HG02678 (cell line): ENCODE results near the gene DNAH8.
A peak's percentile ranks its signal among the peaks of the same experiment; 100 is the strongest.

Experiments
- ATAC-seq: cut with Tn5 transposase; IDR thresholded peaks from one replicate; pipeline ENCODE4 v1.9.1; 2021; ENCODE audit warnings: mild to moderate bottlenecking, moderate library complexity; ENCODE audit not compliant: unreplicated experiment

DNAH8 gene

GRCh38 chr6:38701551-38701950, 13.6 kb upstream of the DNAH8 start:
- no peak for ATAC-seq

GRCh38 chr6:38702558-38703397, 12.3 kb upstream of the DNAH8 start, which contains the start of gene GLO1:
GLO1 (minus strand) TSS chr6:38703145; CDS start chr6:38703054, 91 bp downstream.
- peak; percentile 100 for ATAC-seq

- no peak for ATAC-seq
Observed at GRCh38 chr6:38703949-38704590, 11.0 kb upstream of the DNAH8 start.

- ATAC-seq: no peak
Observed at GRCh38 chr6:38705924-38706323, 9.2 kb upstream of the DNAH8 start.

GRCh38 chr6:38708496-38708895, 6.6 kb upstream of the DNAH8 start:
- no peak for ATAC-seq

- no peak for ATAC-seq
Observed at GRCh38 chr6:38713812-38714211, 1.3 kb upstream of the DNAH8 start.

- ATAC-seq: no peak
Observed at GRCh38 chr6:38714239-38715015, 684 bp upstream of the DNAH8 start.

GRCh38 chr6:38716825-38717224, 1.7 kb downstream of the DNAH8 start:
- ATAC-seq: no peak

- no peak for ATAC-seq
Observed at GRCh38 chr6:38719358-38719757, 4.2 kb downstream of the DNAH8 start.

GRCh38 chr6:38720295-38720694, 5.2 kb downstream of the DNAH8 start:
- no peak for ATAC-seq

- ATAC-seq: no peak
Observed at GRCh38 chr6:38722038-38722437, 6.9 kb downstream of the DNAH8 start.

- ATAC-seq: no peak
Observed at GRCh38 chr6:38722727-38723334, 7.7 kb downstream of the DNAH8 start.

- ATAC-seq: no peak
Observed at GRCh38 chr6:38723783-38724182, 8.7 kb downstream of the DNAH8 start.

GRCh38 chr6:38724343-38724742, 9.2 kb downstream of the DNAH8 start:
- no peak for ATAC-seq

GRCh38 chr6:38725414-38726183, 10.5 kb downstream of the DNAH8 start:
- ATAC-seq: peak; percentile 51

GRCh38 chr6:38728203-38728602, 13.1 kb downstream of the DNAH8 start:
- no peak for ATAC-seq

- no peak for ATAC-seq
Observed at GRCh38 chr6:38730140-38730862, 15.2 kb downstream of the DNAH8 start.

- no peak for ATAC-seq
Observed at GRCh38 chr6:38736951-38737350, 21.8 kb downstream of the DNAH8 start.

GRCh38 chr6:38738261-38738660, 23.1 kb downstream of the DNAH8 start:
- no peak for ATAC-seq

GRCh38 chr6:38739532-38739931, 24.4 kb downstream of the DNAH8 start:
- ATAC-seq: no peak
